Measurements from ENCODE around the gene LEP.

DNA sequence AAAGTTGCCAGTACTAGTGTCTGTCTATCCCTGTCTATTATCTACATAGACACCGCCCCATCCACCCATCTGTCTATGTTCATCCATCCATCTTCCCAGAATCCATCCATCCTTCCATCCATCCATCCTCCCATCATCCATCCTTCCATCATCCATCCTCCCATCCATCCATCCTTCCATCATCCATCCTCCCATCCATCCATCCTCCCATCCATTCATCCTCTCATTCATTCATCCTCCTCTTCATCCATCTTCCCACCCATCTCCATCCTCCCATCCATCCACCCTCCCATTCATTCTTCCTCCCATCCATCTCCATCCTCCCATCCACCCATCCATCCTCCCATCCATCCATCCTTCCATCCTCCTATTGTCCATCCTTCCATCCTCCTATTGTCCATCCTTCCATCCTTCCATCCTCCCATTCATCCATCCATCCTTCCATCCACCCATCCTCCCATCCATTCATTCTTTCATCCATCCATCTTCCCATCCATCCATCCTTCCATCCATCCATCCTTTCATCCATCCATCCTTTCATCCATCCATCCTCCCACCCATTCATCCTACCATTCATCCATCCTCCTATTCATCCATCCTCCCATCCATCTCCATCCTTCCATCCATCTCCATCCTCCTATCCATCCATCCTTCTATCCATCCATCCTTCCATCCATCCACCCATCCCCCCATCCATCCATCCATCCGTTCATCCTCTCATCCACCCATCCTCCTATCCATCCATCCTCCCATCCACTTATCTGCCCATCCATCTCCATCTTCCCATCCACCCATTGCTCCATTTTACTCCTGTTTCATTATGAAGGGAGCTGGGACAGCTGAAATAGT lies 14.7 kb upstream of the LEP start:
- no peak for TF ChIP-seq EZH2phosphoT487 (IDR thresholded peaks at IDR 0.05; ENCODE audit: borderline replicate concordance, low read length)
- TF ChIP-seq, protein P1, sequence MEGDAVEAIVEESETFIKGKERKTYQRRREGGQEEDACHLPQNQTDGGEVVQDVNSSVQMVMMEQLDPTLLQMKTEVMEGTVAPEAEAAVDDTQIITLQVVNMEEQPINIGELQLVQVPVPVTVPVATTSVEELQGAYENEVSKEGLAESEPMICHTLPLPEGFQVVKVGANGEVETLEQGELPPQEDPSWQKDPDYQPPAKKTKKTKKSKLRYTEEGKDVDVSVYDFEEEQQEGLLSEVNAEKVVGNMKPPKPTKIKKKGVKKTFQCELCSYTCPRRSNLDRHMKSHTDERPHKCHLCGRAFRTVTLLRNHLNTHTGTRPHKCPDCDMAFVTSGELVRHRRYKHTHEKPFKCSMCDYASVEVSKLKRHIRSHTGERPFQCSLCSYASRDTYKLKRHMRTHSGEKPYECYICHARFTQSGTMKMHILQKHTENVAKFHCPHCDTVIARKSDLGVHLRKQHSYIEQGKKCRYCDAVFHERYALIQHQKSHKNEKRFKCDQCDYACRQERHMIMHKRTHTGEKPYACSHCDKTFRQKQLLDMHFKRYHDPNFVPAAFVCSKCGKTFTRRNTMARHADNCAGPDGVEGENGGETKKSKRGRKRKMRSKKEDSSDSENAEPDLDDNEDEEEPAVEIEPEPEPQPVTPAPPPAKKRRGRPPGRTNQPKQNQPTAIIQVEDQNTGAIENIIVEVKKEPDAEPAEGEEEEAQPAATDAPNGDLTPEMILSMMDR (IDR thresholded peaks at IDR 0.05; ENCODE audit: low read depth, low read length, poor library complexity, severe bottlenecking): no peak

Measured in DOHH2 (cell line).